H1 (cell line): ENCODE measurements around the gene LIPM.

Experiments used
- CBX8 ChIP-seq: fragments of 300-800, 300-1000 bp; sonication (generic); IDR thresholded peaks from 2 replicates; pipeline ENCODE4 v1.7.1; 2016; ENCODE audit warnings: low read depth, low read length, borderline replicate concordance
- CTCF ChIP-seq, 3 experiments: IDR thresholded peaks; 1 replicate in 2 of 3; 2 replicates in 1 of 3; pipeline versions ENCODE4 v1.5.1 to v1.6.1; 2011; ENCODE audit warnings: low read length in 3 of 3, mild to moderate bottlenecking in 3 of 3, inconsistent platforms in 2 of 3, low read depth in 1 of 3, moderate library complexity in 1 of 3; ENCODE audit not compliant: insufficient read depth in 1 of 3; ENCODE audit errors: control extremely low read depth in 1 of 3
- HDAC6 ChIP-seq: IDR thresholded peaks from one replicate; pipeline ENCODE4 v1.7.1; 2012; ENCODE audit warnings: low read depth, mild to moderate bottlenecking, inconsistent platforms, low read length, moderate library complexity
- NRF1 ChIP-seq: IDR thresholded peaks from 2 replicates; pipeline ENCODE4 v1.6.1; 2011; ENCODE audit warnings: mild to moderate bottlenecking, low read depth, low read length, improper control_type of control experiment
- POLR2A ChIP-seq, 2 experiments: IDR thresholded peaks; 1 replicate in 1 of 2; 2 replicates in 1 of 2; pipeline ENCODE4 v1.6.1; 2011; ENCODE audit warnings: low read depth in 2 of 2, low read length in 2 of 2, mild to moderate bottlenecking in 2 of 2; ENCODE audit errors: control extremely low read depth in 1 of 2
- RBBP5 ChIP-seq: IDR thresholded peaks from 2 replicates; pipeline ENCODE4 v1.7.1; 2012; ENCODE audit warnings: low read depth, mild to moderate bottlenecking, inconsistent platforms, low read length, moderate library complexity, borderline replicate concordance
- RNF2 ChIP-seq: fragments of 200-900, 300-1000 bp; sonication (generic); IDR thresholded peaks from 2 replicates; pipeline ENCODE4 v1.7.1; 2016; ENCODE audit warnings: borderline replicate concordance, low read depth, mild to moderate bottlenecking, antibody characterized with exemption, low read length; ENCODE audit not compliant: poor library complexity, severe bottlenecking; ENCODE audit errors: missing control alignments
- SAP30 ChIP-seq: fragments of 300-600 bp; sonication (generic); IDR thresholded peaks from 2 replicates; pipeline ENCODE4 v1.7.1; 2012; ENCODE audit warnings: low read length, moderate library complexity, mild to moderate bottlenecking, inconsistent platforms; ENCODE audit not compliant: insufficient read depth, insufficient replicate concordance
- SUZ12 ChIP-seq: fragments of 200-600 bp; sonication (generic); IDR thresholded peaks from 2 replicates; pipeline ENCODE4 v1.6.1; 2012; ENCODE audit warnings: mild to moderate bottlenecking, inconsistent platforms, low read length, moderate library complexity, mixed read lengths

- TF ChIP-seq CTCF (IDR thresholded peaks at IDR 0.05; ENCODE audit: control extremely low read depth in 1 of 3, insufficient read depth in 1 of 3, low read depth in 1 of 3, low read length in 3 of 3) (no peak), POLR2A (IDR thresholded peaks at IDR 0.05; ENCODE audit: control extremely low read depth in 1 of 2, low read depth in 2 of 2, low read length in 2 of 2) (no peak), RNF2 (no peak), RBBP5 (no peak), SUZ12 (no peak), CBX8 (no peak), NRF1 (no peak), SAP30 (no peak), HDAC6 (no peak)
Measured at GRCh38 chr10:88848499-88848898, 46.0 kb downstream of the LIPM start.
